T-helper 9 cell (primary cell): ENCODE results near the gene NKAIN4.

Experiments used
- DNase-seq: peaks from one replicate; pipeline ENCODE4 v3.0.0-alpha.2; 2020
- total RNA-seq, 2 donors: gene quantifications; one replicate each; lab custom pipeline; 2026; lab: John Stamatoyannopoulos, UW

Gene NKAIN4
- 0 to 0.14 reads per million in 2 donors for total RNA-seq

DNA sequence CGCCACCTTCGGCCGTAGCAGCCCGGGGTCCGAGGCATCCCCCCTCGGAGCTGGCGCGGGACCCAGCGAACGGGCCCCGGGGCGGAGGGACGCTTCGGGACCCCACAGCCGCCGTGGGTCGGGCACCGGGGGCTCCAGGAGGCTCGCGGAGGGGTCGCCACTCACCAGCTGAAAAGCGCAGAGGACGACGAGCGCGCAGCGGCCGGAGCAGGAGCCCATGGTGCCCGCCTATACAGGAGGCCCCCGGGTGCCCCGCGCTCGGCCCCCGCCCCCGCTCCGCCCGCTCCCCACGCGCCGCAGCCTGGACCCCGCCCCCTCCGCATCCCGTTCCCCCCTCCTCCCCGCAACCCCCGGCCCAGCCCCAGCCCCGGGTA is at the start of gene NKAIN4:
NKAIN4 (minus strand) TSS at position 232 of the 374 bp plus-strand sequence; CDS start at position 219, 13 bp downstream.
- DNase-seq, result no peak

DNA sequence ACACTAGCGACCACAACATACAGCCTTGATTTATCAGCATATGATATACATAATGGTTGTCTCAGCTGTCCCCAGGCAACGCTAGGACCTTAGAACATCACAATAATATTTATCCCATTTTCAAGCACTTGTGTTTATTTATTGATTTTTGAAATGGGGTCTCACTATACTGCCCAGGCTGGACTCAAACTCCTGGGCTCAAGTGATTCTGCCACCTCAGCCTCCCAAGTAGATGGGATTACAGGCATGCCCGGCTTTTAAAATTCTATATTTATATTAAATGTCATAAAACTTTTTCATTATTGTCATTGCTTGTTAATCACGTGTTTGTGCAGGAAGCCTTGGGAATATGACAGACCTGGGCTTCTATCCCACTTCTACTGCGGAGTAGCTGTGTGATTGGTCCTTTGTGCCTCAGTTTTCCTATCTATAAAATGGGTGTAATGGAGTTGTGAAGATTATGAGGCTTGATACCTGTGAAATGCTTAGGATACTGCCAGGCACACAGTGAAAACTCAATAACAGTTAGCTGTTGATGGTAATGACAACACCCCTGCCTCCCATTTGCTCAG is 48.9 kb upstream of the NKAIN4 start:
- DNase-seq, result no peak

DNA sequence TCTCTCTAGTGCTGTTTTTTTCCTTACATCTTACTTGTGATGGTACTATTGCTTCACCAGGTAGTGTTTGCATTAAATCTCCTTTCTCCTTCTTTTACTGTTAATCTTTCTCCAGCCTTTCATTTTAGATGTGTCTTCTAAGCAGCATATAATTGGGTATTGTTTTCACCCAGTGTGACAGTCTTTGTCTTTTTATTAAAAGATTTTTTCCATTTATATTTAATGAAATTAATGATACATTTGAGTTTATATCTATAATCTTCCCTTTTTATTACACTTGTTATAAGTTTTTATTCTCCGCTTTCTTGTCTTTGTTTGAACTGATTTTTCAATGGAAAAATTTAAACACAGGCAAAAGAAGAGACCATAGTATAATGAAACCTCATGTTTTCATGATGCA is 47.4 kb upstream of the NKAIN4 start:
- DNase-seq, result no peak

DNA sequence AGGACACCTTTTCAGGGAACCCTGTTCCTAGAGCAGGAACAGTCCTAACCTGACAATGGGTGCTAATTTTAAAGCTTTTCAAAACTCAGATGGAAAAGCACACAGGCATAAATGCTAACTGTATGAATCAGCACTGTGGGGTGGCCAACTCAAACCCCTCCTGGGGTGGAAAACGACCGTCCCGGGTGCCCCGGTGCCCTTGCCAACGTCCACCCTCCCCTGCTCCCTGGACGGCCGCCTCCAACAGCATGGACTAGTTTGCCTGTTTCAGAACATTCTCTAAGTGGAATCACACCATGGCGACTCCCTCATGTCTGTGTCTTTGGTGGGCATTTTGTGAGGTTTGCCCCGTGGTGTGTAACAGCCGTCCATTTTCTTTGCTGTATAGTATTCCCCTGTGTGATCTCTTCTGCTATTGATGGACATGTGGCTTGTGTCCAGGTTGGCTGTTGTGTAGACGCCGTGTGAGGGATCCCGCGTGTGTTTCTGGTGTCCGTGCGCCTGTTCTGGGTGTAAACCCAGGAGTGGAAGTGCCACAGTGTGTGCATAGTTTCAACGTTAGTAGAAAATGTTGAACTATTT is 44.6 kb upstream of the NKAIN4 start:
- no peak for DNase-seq

DNA sequence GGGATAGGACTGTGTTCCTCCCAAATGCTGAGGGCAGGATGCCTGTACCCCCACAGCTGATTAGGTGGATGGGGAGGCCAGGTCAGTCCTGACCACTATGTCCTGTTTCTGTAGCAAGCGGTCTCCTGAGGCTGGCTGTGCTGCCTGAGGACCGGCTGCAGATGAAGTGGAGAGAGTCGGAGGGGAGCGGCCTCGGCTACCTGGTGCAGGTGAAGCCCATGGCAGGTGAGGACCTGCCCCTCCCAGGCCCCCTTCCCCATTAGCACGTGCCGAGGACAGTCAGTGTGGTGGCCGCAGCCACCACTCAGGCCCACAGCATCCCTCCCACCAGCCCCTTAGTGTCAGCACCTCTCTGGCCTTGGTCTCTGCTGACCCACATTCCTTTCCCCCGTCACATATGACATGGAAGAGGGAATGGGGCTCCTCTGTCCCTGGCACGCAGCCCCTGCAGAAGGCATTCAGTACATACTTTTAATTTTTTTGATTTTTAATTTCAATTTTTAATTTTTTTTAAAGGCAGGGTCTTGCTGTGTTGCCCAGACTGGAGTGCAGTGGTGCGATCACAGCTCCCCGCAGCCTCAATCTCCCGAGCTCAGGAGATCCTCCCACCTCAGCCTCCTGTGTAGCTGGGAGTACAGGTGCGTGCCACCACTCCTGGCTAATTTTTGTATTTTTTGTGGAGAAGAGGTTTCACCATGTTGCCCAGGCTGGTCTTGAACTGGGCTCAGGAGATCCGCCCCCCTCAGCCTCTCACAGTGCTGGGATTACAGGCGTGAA is 43.7 kb upstream of the NKAIN4 start:
- DNase-seq, result no peak

DNA sequence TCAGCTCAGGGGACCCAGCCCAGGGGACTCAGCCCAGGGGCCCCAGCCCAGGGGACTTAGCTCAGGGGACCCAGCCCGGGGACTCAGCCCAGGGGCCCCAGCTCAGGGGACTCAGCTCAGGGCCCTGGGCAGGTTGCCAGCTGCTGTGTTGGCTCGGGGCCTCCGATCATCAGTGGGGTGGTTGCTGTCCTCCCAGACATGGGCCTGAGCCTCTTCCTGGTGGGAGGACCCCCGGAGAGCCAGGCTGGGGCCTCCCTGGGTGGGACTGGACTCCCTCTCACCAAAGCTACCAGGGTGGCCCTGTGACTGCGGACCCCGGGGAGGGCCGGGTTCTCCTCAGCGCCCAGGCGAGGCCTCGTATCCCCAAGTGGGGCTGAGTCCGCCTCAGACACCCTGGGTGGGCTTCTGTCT is 43.1 kb upstream of the NKAIN4 start:
- DNase-seq, result no peak

DNA sequence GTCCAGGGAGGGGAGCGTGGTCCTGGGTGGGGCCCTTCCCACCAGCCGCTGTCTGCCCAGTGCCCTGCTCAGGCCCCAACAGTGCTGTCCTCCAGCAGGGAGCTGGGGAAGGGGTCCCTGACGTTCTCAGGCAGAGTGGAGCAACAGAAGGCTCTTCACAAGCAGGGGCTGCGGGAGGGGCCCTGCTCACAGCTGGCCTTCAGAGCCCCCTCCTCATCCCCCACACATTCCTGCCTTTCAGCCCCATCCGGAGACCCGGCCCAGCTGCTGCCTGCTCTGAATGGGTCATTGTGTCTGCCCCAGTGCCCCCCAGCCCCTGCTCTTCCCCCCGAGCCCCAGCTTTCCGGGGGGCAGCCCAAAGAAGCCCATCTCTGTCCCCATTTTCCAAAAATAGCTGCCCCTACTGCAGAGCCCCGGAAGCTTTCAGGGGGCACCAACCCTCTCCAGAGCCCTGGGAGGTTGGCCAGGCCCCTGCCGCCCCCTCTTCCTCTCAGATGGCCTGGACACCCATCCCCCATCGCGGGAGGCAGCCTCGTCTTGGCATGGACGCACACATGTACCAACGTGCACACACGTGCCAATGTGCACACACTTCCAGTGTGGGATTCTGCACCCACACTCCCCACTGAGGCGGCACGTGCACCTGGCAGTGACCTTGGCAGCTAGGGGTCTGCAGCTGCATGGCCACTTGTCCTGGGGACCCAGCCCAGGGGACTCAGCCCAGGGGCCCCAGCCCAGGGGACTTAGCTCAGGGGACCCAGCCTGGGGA is 42.5 kb upstream of the NKAIN4 start:
- DNase-seq, result no peak

DNA sequence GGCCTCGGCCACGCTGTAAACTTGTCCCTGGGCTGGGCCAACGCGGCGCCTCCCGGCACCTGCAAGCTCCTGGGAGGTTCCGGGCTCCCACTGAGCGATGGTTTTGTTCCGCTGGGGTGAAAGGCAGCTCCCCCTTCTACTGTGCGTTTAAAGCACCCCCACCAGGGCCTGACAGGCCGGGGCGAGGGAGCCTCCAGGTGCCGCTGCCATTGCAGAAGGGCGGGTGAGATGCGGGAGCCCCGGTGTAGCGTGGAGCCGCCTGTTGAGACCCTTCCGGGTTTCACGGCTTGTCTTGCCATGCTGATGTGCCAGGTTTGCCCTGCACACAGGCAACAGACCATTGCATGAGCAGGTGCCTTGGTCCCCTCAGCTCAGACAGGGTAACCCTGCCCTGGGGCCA is 41.6 kb upstream of the NKAIN4 start:
- DNase-seq, result no peak

DNA sequence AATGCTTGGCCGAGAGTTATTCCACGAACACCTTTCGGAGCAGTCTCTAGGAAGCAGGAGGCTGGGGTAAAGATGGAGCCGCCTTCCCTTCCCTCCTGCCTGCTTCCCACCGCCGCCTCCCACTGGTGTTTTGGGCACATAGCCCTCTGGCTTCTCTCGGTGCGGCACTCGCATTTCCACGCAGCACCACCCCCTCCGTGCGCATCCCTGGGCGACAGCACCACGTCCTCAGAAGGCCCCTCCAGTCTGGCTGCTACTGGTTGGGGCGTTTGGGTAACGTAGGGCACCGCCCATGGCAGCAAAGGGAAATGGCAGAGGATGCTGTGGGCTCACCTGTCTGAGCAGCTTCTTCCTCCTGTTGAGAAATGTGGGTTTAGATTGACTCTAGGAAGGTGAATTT is 41.2 kb upstream of the NKAIN4 start:
- no peak for DNase-seq

DNA sequence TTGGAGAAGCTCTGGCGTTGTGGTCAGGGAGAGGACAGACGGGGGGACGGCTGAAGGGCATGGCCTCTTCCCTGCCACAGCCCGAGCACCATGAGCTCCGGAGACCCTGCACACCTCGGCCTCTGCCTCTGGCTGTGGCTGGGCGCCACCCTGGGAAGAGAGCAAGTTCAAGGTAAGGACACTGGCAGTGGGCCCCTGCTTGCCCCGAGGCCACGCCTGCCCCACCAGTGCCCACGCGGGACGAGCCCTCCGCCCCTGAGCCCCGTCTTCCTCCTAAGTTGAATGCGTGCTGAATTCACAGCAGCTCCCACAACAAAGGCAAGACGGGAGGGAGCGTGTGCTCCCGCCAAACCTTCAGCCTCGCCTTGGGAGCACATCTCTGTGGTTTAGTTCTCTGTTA is 40.8 kb upstream of the NKAIN4 start:
- DNase-seq, result no peak

DNA sequence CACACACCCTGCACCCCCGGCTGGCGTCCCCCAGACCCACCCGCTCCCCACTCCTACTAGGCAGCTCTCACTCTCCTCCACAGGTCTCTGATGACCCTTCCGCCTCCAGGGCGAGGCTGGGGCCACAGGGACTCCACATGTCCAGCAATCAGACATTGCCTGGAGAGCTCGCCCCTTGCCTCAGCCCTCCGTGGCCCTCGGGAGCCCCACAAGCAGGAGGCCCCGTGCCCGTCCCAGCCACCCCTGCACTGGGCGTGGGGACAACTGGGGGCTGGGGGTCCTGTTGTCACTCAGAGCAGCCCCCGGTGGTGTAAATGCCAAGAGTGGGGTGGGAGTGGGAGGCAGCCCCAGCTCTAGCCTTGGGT is 40.3 kb upstream of the NKAIN4 start:
- DNase-seq, result no peak

DNA sequence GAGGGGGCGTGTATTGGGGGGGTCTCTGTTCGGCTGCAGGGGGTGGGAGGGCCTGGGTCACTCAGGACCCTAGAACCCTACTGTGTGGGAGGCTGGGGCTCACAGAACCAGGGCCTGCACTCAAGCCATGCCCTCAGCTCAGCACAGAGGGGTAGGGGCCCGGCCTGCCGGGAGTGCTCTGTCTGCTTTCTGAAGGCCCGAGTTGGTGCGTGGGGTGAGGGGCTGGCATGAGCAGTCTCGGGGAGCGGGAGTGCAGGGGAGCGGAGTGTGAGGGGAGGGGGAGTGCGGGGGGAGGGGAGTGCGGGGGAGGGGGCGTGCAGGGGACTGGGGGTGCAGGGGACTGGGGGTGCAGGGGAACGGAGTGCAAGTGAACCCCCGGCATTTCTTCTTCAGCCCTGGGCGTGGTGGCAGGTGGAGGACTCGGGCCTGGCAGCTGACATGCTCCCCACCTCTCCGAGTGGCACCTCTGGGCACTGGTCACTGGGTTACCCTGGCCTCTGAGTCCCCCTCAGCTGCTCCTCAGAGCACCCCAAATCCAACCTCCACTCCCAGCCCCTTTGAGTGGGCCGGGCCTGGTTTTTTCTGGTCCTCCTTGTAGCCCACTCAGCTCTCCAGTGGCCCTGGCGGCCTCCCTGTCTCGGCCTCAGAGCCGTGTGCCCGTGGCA is 39.7 kb upstream of the NKAIN4 start:
- no peak for DNase-seq

DNA sequence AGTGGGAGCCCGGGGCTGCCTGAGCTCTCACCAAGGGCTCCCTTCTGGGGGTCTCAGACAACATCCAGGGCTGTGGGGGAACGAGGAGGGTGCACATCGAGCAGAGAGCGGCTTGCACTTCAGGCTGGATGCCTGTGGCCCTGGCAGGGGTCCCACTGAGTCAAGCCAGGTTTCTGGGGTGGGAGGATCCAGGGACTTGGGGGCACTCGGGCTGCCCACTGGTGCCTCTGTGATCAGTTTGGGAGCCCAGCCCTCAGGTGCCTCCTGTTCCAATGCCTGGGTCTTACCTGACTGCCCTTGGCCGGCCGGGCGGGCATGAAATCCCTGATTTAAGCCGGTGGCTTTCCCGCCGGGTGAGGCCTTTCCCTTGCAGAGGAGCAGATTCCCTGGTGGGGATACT is 39.2 kb upstream of the NKAIN4 start:
- DNase-seq, result no peak

DNA sequence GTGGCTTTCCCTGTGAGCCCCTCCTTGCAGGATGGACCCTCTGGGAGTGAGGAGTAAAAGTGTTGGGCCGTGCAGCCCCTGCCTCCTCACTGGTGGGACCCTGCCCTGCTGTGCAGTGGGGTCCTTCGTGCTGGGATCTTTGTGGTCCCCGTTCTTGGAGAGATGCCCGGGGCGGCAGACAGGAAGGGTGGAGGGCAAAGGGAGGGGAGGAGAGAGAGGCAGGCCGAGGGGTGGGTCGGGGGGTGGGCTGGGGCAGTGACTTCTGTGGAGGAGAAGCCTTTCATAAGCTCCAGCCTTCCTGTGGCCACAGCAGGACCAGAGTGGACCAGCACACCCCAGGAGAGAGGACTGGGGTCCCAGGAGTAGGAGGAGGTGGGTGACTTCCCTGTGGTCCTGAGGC is 38.6 kb upstream of the NKAIN4 start, which contains the start of gene COL20A1:
COL20A1 (plus strand) TSS at position 283 of the 400 bp plus-strand sequence. CDS start 1,922 bp downstream, outside the sequence.
- DNase-seq, result no peak

DNA sequence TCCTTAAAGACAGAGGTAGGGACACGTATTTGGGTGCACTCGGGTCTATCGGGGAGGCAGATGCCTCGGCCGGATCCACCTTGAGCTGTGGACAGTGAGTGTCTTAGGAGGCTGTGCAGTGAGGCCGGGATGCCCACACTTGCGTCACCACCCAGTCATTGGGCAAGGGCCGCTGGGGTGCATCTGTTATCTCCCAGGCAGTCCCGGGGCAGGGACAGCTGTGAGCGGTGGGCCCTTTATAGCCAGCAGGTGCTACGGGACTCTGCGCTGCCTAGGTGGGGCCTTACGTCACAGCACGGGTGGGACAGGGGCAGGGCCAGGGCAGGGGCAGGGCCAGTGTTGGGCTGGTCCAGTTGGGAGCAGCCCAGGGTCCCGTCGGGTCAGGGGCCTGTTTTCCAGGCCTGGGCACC is 38.0 kb upstream of the NKAIN4 start:
- no peak for DNase-seq

DNA sequence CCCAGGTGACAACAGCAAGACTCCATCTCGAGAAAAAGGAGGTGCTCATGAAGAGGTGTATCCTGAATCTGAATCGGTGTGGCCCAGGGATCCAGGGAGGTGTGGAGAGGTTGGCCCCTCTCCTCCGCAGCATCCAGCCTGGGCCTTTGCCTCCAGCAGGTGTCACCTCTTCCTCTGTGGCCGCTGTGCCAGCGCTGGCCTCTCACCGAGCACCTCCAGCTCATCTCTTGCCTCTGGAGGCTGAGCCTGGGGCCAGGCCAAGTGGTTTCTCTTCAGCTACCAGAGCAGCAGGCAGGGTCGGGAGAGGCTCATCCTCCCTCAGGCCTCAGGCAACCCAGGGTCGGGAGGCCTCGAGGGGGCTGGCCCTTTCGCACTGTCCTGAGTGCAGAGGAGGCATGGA is 37.5 kb upstream of the NKAIN4 start:
- no peak for DNase-seq

DNA sequence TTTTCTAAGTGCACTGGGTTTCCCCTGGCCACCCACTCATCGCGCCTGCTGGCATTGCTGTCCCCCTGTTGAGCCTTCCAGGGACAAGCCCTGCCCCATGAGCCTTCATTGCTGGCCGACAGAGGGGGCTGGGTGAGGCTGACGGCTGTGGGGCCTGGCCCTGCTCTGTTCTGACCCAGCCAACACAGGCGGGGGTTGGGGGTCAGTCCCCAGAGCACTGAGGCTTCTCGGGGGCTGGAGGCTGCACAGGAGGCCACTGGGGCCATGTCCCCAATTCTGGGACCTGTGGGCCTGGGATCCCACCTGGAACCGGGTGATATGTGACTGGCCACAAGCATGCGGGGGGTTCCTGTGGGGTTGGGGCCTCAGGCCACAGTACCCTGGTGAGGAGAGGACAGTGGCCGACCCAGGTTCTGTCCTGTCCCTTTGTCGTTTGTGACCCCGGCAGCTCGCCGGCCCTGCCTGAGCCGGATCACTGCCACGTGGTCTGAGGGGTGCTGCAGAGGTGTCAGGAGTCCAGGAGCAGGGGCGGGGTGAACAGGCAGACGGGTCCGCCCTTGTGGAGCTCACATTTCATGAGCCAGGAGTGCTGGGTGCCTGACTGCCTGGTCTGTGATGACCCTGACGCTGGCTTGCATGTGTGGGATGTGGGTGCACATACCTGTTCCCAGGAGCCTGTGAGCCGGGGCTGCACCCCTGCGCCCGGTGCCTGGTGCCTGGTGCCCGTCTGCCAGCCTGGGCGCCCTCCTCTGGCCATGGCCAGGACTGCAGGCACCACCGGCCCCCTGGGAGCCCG is 36.6 kb upstream of the NKAIN4 start:
- DNase-seq, result peak; percentile 64

DNA sequence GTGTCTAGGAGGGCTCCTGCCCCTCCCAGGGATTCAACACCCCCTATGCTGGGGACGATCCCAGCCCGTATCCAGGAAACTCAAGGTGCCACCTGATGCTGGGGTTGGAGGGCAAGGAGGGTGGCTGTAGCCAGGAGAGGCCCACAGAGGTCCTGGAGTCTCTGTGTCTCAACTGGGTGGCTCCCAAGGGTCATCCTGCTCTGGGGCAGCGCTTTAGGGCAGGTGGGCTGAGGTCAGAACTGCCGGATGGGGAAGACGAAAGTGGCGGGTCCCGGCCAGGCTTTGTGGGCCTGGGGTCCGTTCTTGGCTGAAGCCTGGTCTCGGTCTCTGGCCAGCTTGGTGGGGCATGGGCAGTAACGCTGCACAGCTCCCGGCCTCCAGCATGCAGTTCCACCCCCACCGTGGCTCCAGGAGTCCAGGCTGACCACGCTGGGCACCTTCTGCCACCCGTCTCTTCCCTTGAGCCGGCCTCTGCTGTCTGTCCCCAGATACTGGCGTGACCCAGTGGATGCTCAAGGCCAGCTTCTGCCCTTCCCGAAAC is 35.9 kb upstream of the NKAIN4 start:
- DNase-seq, result no peak

DNA sequence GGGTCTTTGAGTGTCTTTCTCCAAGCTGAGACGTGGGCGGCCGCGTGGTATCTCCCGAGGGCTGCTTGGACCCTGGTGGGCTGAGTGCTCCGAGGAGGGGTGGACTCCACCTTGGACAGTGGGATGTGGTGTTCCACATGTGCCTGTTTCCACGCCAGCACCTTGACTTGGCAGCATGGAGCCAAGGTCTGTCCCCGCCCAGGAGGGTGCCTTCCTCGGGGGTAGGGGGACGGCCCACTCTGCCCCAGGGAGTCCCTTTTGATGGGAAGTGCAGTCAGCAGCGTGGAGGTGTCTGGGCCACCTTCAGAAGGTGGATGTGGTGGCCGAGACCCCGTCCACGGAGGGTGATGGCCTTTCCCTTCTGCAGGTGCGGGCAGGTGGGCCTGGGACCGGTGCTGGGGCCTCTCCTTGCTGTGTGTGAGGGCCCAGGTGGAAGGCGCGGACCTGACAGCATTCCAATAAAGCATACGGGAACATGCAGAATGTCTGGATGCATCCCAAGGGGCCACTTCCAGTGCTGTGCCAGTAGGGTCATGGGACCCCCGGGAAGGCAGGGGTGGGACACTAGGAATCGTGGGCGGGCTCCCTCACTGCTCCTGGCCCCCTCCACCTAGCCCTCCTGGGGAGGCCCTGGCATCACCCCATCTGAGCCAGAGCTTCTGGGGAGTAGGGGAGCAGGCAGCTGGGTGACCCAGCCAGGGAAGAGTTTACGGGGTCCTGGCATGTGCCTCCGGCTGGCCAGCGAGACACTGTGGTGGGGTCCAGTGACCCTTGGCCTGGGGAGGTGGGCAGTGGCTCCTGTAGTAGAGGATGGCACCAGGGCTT is 35.3 kb upstream of the NKAIN4 start:
- no peak for DNase-seq

DNA sequence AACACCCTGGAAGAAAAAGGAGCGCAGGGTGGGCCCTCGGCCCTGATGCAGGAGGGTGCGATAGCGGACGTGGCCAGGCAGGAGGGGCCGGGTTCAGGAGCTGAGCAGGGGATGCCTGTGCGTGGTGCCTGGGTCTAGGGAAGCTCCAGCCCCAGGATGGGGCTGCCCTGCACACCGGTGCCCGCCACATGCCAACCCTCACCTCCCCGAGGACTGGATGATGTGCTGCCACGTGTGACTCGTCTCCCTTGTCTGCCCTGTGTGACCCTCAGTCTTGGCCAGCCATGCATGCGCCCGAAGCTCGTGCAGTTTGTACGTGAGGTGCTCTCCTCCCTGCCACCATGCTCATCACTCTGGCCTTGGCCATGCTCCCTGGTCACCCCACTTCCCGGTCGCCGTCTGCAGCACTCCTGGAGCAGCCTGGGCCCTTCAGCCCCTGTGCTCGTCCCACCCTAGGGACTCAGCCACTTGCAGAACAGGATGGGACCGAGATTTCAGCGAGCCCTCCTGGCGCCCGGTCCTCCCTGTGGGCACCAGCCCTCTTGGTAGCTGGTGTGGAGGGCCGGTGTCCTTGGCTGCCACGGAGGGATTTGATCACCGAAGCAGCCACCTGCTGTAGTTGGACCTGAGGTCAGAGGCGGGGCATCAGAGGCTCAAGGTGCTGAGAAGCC is 34.5 kb upstream of the NKAIN4 start:
- DNase-seq, result no peak
